ENCODE results near the gene SMAD6. TPM values are rescaled to one million over a fixed set of nuclear protein-coding genes. Genes with fewer than 3 reads are reported as not detected.

Gene SMAD6
- total and polyA plus RNA-seq, 9 of the 15 experiments (the other 6 are each of a cell fraction or from before 2014, with no cell fraction given): 0.10 to 15.5 (median 3.7) TPM

GRCh38 chr15:66673410-66674322 lies 28.4 kb upstream of the SMAD6 start (continued):
- TF ChIP-seq VEZF1 (CRISPR knock-in tag; IDR thresholded peaks at IDR 0.05) (peak; percentile 68), HDAC8 (tag; IDR thresholded peaks at IDR 0.05) (no peak), PTTG1 (tag; IDR thresholded peaks at IDR 0.05; ENCODE audit: low read depth) (no peak), ZC3H8 (IDR thresholded peaks at IDR 0.05) (no peak), CBFA2T3 (IDR thresholded peaks at IDR 0.05) (no peak), ZNF174 (CRISPR knock-in tag; IDR thresholded peaks at IDR 0.05) (no peak), ZBTB9 (CRISPR knock-in tag; IDR thresholded peaks at IDR 0.05) (no peak), HOXB6 (CRISPR knock-in tag; IDR thresholded peaks at IDR 0.05; ENCODE audit: borderline replicate concordance) (no peak), POLR2A (conservative IDR thresholded peaks at IDR 0.05) (peak; percentile 38; the same call in 1 of the 2 replicates), FOXA3 (CRISPR knock-in tag; conservative IDR thresholded peaks at IDR 0.05 in 1 of 2, IDR thresholded peaks at IDR 0.05 in 1 of 2) (no peak), ELK1 (CRISPR knock-in tag; IDR thresholded peaks at IDR 0.05) (no peak), ETV1 (tag; conservative IDR thresholded peaks at IDR 0.05; ENCODE audit: low read depth) (0 out of 2 replicates have a peak, but pooled peaks have one; percentile 40), NR3C1 (CRISPR knock-in tag; IDR thresholded peaks at IDR 0.05) (no peak), BRD9 (IDR thresholded peaks at IDR 0.05; ENCODE audit: low read depth, partially characterized antibody) (no peak), DNMT1 (IDR thresholded peaks at IDR 0.05) (no peak), CBX3 (IDR thresholded peaks at IDR 0.05; ENCODE audit: borderline replicate concordance in 1 of 2, low read length in 2 of 2) (no peak)

All from K562 (cell line).